Ovary (tissue), 9 donors: ENCODE measurements around the gene DGKI. TPM values are rescaled to one million over a fixed set of nuclear protein-coding genes. Genes with fewer than 3 reads are reported as not detected.

ENCODE experiments used
- DNase-seq, 5 donors: peaks; one replicate each; pipeline ENCODE4 v3.0.0-alpha.2; 2019 to 2020
- H3K27ac ChIP-seq, 2 donors: fragments of 200-600 bp; one replicate each; pipeline versions ENCODE4 v1.5.1 to v1.8.0; 2019 to 2022
- H3K27me3 ChIP-seq: fragments of 200-600 bp; one replicate; pipeline ENCODE4 v1.8.0; 2022
- H3K36me3 ChIP-seq: fragments of 200-600 bp; sonication (generic); one replicate; pipeline ENCODE4 v1.5.1; 2019
- H3K4me1 ChIP-seq: one replicate; pipeline ENCODE4 v1.8.1; 2013; ENCODE audit warnings: mild to moderate bottlenecking, moderate library complexity; ENCODE audit not compliant: insufficient read depth
- H3K4me3 ChIP-seq: fragments of 200-600 bp; sonication (generic); one replicate; pipeline ENCODE4 v1.5.1; 2017
- H3K9me3 ChIP-seq, 2 donors: fragments of 200-600 bp in 1 of 2; sonication (generic) in 1 of 2; one replicate each; pipeline versions ENCODE4 v1.5.1 to v1.8.1; 2013 to 2019; ENCODE audit warnings: mild to moderate bottlenecking in 1 of 2, moderate library complexity in 1 of 2
- CTCF ChIP-seq, 3 donors: fragments of 450-650 bp in 2 of 3; fragments of 200-600 bp in 1 of 3; IDR thresholded peaks; one replicate each; pipeline versions ENCODE4 v1.5.1 to v1.8.0; 2016 to 2022; ENCODE audit warnings: antibody characterized with exemption in 3 of 3, mild to moderate bottlenecking in 1 of 3
- EP300 ChIP-seq: sonication (generic); formaldehyde crosslinking; IDR thresholded peaks from one replicate; pipeline ENCODE4 v1.6.1; 2017; ENCODE audit warnings: antibody characterized with exemption
- POLR2A ChIP-seq: fragments of 450-650 bp; IDR thresholded peaks from one replicate; pipeline ENCODE4 v1.6.1; 2017; ENCODE audit warnings: antibody characterized with exemption, mild to moderate bottlenecking, moderate library complexity
- WGBS, 3 donors: extraction: QIAGEN DNeasy Blood & Tissue Kit in 1 of 3; methylation state at CpG; one replicate each; pipeline versions ENCODE4 v1.1.5 to v1.1.7; 2013 to 2017; 5-methylcytosine and 5-hydroxymethylcytosine counted together
- intact Hi-C, 4 donors: fragments of 100-400 bp; cut with DNase I; formaldehyde crosslinking; loops; one replicate each; pipeline versions ENCODE4 v1.11.0 to v1.15.1; 2022 to 2023
- polyA plus RNA-seq, 2 donors: library from polyadenylated mRNA; stranded (reverse); fragments of 200-250 nt in 1 of 2; fragments of 350-450 nt in 1 of 2; fragmentation: Illumina TruSeq in 1 of 2; extraction: RNeasy Lipid Tissue Mini Kit (QIAGEN cat#74804) in 1 of 2; gene quantifications; one replicate each; pipeline ENCODE4 v1.2.3, GENCODE V29; 2013 to 2014
- total RNA-seq, 7 donors: library from RNA; depleted of rRNA in 2 of 7; stranded (reverse); fragments of >200 nt in 2 of 7; fragmentation: NEBNext Ultra II Directional in 3 of 7; extraction: Animal tissue kit (Norgen Biotek cat#: 25700) in 3 of 7; gene quantifications; one replicate each; pipeline versions ENCODE4 v1.1.0 to v1.2.4, GENCODE V29; 2016 to 2023
- donor health status: DM: no; HTN: no; CAD: no; lungs with moderate emphysema.
- donor health status: DM: no; HTN: no; CAD: no.
- donor health status: Bipolar disorder and iron deficiency.
- donor health status: DM: yes; HTN: yes; CAD: no.
- donor health status: DM: no; HTN: no; CAD: no.
- donor health status: DM: yes; HTN: yes; CAD: no.

Gene DGKI
- total and polyA plus RNA-seq, 9 donors, result 0.10 to 1.3 (median 0.29) TPM

GRCh38 chr7:137695494-137695893, 151.3 kb downstream of the DGKI start:
- TF ChIP-seq POLR2A, result no peak
- no peak for TF ChIP-seq EP300
- no peak for TF ChIP-seq CTCF (IDR thresholded peaks at IDR 0.05)
- no peak overlapping the region for H3K4me3 ChIP-seq
- H3K27me3 ChIP-seq, result no peaks in the 10 kb centered on the region
- no peaks in the 10 kb centered on the region for H3K4me1 ChIP-seq
- H3K27ac ChIP-seq, result no peak overlapping the region
- WGBS, 3 donors, result 88 to 93% (median 91%) methylated on average over 3 of the region's 3 CpGs
- no peaks in the 10 kb centered on the region for H3K36me3 ChIP-seq
- no peak for DNase-seq
- no peaks in the 10 kb centered on the region for H3K9me3 ChIP-seq
- intact Hi-C loops, result no loop called here

GRCh38 chr7:137694405-137694804, 152.4 kb downstream of the DGKI start:
- Histone ChIP-seq H3K4me3 (no peak overlapping the region), H3K36me3 (no peaks in the 10 kb centered on the region), H3K27me3 (no peaks in the 10 kb centered on the region), H3K27ac (no peak overlapping the region), H3K9me3 (no peaks in the 10 kb centered on the region), H3K4me1 (no peaks in the 10 kb centered on the region)
- intact Hi-C loops, result no loop called here
- no peak for TF ChIP-seq POLR2A
- DNase-seq, result no peak
- WGBS, 3 donors, result 62 to 67% (median 65%) methylated on average over 2 of the region's 2 CpGs

- WGBS, 3 donors, result 56 to 65% (median 61%) methylated on average over 4 of the region's 4 CpGs
- intact Hi-C loops, result no loop called here
- no peak for TF ChIP-seq POLR2A
- TF ChIP-seq EP300, result no peak
- TF ChIP-seq CTCF (IDR thresholded peaks at IDR 0.05), result no peak
- H3K4me3 ChIP-seq, result no peak overlapping the region
- H3K27ac ChIP-seq, result no peak overlapping the region
- H3K4me1 ChIP-seq, result no peaks in the 10 kb centered on the region
- no peaks in the 10 kb centered on the region for H3K9me3 ChIP-seq
- no peaks in the 10 kb centered on the region for H3K27me3 ChIP-seq
- H3K36me3 ChIP-seq, result no peaks in the 10 kb centered on the region
- DNase-seq, result no peak
Measured at GRCh38 chr7:137692399-137692798, 154.4 kb downstream of the DGKI start.

- DNase-seq, result no peak
- intact Hi-C loops, result no loop called here
- TF ChIP-seq POLR2A (no peak), EP300 (no peak), CTCF (IDR thresholded peaks at IDR 0.05) (no peak)
- Histone ChIP-seq H3K27me3 (no peaks in the 10 kb centered on the region), H3K27ac (no peak overlapping the region), H3K9me3 (no peaks in the 10 kb centered on the region), H3K4me3 (no peak overlapping the region), H3K4me1 (no peaks in the 10 kb centered on the region), H3K36me3 (no peaks in the 10 kb centered on the region)
- WGBS, 3 donors, result 92 to 94% (median 93%) methylated on average over 3 of the region's 3 CpGs
Measured at GRCh38 chr7:137691566-137691965, 155.2 kb downstream of the DGKI start.

GRCh38 chr7:137690635-137691034, 156.1 kb downstream of the DGKI start:
- Histone ChIP-seq H3K27me3 (no peaks in the 10 kb centered on the region), H3K9me3 (no peaks in the 10 kb centered on the region), H3K4me1 (no peaks in the 10 kb centered on the region), H3K4me3 (no peak overlapping the region), H3K27ac (no peak overlapping the region), H3K36me3 (no peaks in the 10 kb centered on the region)
- 84 to 87% (median 86%) methylated on average over 4 of the region's 4 CpGs for WGBS, 3 donors
- no peak for DNase-seq
- intact Hi-C loops, result no loop called here
- no peak for TF ChIP-seq CTCF (IDR thresholded peaks at IDR 0.05)
- TF ChIP-seq POLR2A, result no peak
- no peak for TF ChIP-seq EP300
